ENCODE measurements around the gene WDPCP.

GRCh38 chr2:63589148-63589958 is 1.1 kb upstream of the WDPCP start:
- no peak for TF ChIP-seq SMC3 (IDR thresholded peaks at IDR 0.05; ENCODE audit: low read depth, low read length)
- TF ChIP-seq REST (IDR thresholded peaks at IDR 0.05; ENCODE audit: low read depth, low read length) = no peak
- no peak for TF ChIP-seq MAX (IDR thresholded peaks at IDR 0.05; ENCODE audit: low read depth)
- TF ChIP-seq POLR2AphosphoS5 (IDR thresholded peaks at IDR 0.05; ENCODE audit: low read depth, low read length) = no peak
- TF ChIP-seq CTCF (IDR thresholded peaks at IDR 0.05) = no peak
- 0 out of 2 replicates have a peak, but pooled peaks have one; percentile 47 for TF ChIP-seq YY1 (IDR thresholded peaks at IDR 0.05; ENCODE audit: low read depth)
- 0 out of 2 replicates have a peak, but pooled peaks have one; percentile 22 for TF ChIP-seq FOXJ3 (CRISPR knock-in tag; IDR thresholded peaks at IDR 0.05)
- TF ChIP-seq EZH2phosphoT487 (IDR thresholded peaks at IDR 0.05; ENCODE audit: borderline replicate concordance, low read depth) = no peak
- TF ChIP-seq RAD21 (IDR thresholded peaks at IDR 0.05; ENCODE audit: low read length) = no peak
- TF ChIP-seq JUND (IDR thresholded peaks at IDR 0.05) = no peak
- peak; percentile 41 for TF ChIP-seq GATA2 (CRISPR knock-in tag; IDR thresholded peaks at IDR 0.05)
